ENCODE measurements around the gene DPP6. TPM values are rescaled to one million over a fixed set of nuclear protein-coding genes. Genes with fewer than 3 reads are reported as not detected.

DPP6 gene
- total RNA-seq, 1 donor from 2014 or later, result 0.39 TPM

- H2AFZ ChIP-seq (replicated peaks), result no peak overlapping the region
- H3K9me3 Mint-ChIP-seq, result peaks cover 3% of the 10 kb centered on the region
- H3F3A ChIP-seq (ENCODE audit: low read depth), result no peaks in the 10 kb centered on the region
- H3K27ac Mint-ChIP-seq, result no peak overlapping the region
- no peak overlapping the region for H3K27ac ChIP-seq
- H3K79me2 ChIP-seq (ENCODE audit: low read depth), result no peaks in the 10 kb centered on the region
- H3K4me1 Mint-ChIP-seq, result no peaks in the 10 kb centered on the region
- H3K27me3 Mint-ChIP-seq (ENCODE audit: insufficient read depth, low read depth), result peaks cover 12% of the 10 kb centered on the region
- H3K9me3 ChIP-seq (ENCODE audit: low read depth), result no peaks in the 10 kb centered on the region
- H3K4me3 Mint-ChIP-seq, result no peak overlapping the region
- H4K20me1 ChIP-seq (ENCODE audit: low read depth), result no peaks in the 10 kb centered on the region
- no peaks in the 10 kb centered on the region for H3K36me3 ChIP-seq
- no peak overlapping the region for H3K4me3 ChIP-seq
- no peaks in the 10 kb centered on the region for H3K27me3 ChIP-seq
- H3K9ac ChIP-seq, result no peak overlapping the region
- TF ChIP-seq CTCF (IDR thresholded peaks at IDR 0.05) (no peak), EZH2phosphoT487 (IDR thresholded peaks at IDR 0.05) (no peak), EZH2 (IDR thresholded peaks at IDR 0.05) (no peak)
- no peaks in the 10 kb centered on the region for H3K36me3 Mint-ChIP-seq
- DNase-seq (ENCODE audit: low spot score), result no peak
- H3K4me1 ChIP-seq, result no peaks in the 10 kb centered on the region
- H3K4me2 ChIP-seq, result no peak overlapping the region
Observed at GRCh38 chr7:154653281-154653680, 601.1 kb downstream of the DPP6 start.

- no peaks in the 10 kb centered on the region for H4K20me1 ChIP-seq (ENCODE audit: low read depth)
- no peak overlapping the region for H3K4me3 Mint-ChIP-seq
- H3K36me3 Mint-ChIP-seq, result no peaks in the 10 kb centered on the region
- no peaks in the 10 kb centered on the region for H3K4me1 Mint-ChIP-seq
- H3K9me3 ChIP-seq (ENCODE audit: low read depth), result no peaks in the 10 kb centered on the region
- H3F3A ChIP-seq (ENCODE audit: low read depth), result no peaks in the 10 kb centered on the region
- H3K4me1 ChIP-seq, result no peaks in the 10 kb centered on the region
- H3K27me3 ChIP-seq, result no peaks in the 10 kb centered on the region
- no peak overlapping the region for H3K27ac Mint-ChIP-seq
- H3K36me3 ChIP-seq, result no peaks in the 10 kb centered on the region
- H3K9ac ChIP-seq, result no peak overlapping the region
- TF ChIP-seq CTCF (IDR thresholded peaks at IDR 0.05) (no peak), EZH2 (IDR thresholded peaks at IDR 0.05) (no peak), EZH2phosphoT487 (IDR thresholded peaks at IDR 0.05) (no peak)
- H3K27ac ChIP-seq, result no peak overlapping the region
- no peak for DNase-seq (ENCODE audit: low spot score)
- H3K4me2 ChIP-seq, result no peak overlapping the region
- peaks cover 12% of the 10 kb centered on the region for H3K27me3 Mint-ChIP-seq (ENCODE audit: insufficient read depth, low read depth)
- H3K4me3 ChIP-seq, result no peak overlapping the region
- H3K79me2 ChIP-seq (ENCODE audit: low read depth), result no peaks in the 10 kb centered on the region
- peaks cover 10% of the 10 kb centered on the region for H3K9me3 Mint-ChIP-seq
- H2AFZ ChIP-seq (replicated peaks), result no peak overlapping the region
Observed at GRCh38 chr7:154656618-154657017, 604.4 kb downstream of the DPP6 start.

GRCh38 chr7:154666768-154667167 is 614.6 kb downstream of the DPP6 start:
- TF ChIP-seq EZH2phosphoT487 (IDR thresholded peaks at IDR 0.05) (no peak), CTCF (IDR thresholded peaks at IDR 0.05) (no peak), EZH2 (IDR thresholded peaks at IDR 0.05) (no peak)
- H3K9me3 ChIP-seq (ENCODE audit: low read depth), result no peaks in the 10 kb centered on the region
- Mint-ChIP-seq H3K27ac (no peak overlapping the region), H3K27me3 (ENCODE audit: insufficient read depth, low read depth) (no peaks in the 10 kb centered on the region), H3K4me3 (no peak overlapping the region), H3K9me3 (peaks cover 2% of the 10 kb centered on the region), H3K4me1 (no peaks in the 10 kb centered on the region), H3K36me3 (no peaks in the 10 kb centered on the region)
- H4K20me1 ChIP-seq (ENCODE audit: low read depth), result no peaks in the 10 kb centered on the region
- no peaks in the 10 kb centered on the region for H3K79me2 ChIP-seq (ENCODE audit: low read depth)
- H3K27me3 ChIP-seq, result no peaks in the 10 kb centered on the region
- H3K4me1 ChIP-seq, result no peaks in the 10 kb centered on the region
- no peak overlapping the region for H2AFZ ChIP-seq (replicated peaks)
- H3F3A ChIP-seq (ENCODE audit: low read depth), result no peaks in the 10 kb centered on the region
- H3K4me3 ChIP-seq, result no peak overlapping the region
- no peaks in the 10 kb centered on the region for H3K36me3 ChIP-seq
- H3K4me2 ChIP-seq, result no peak overlapping the region
- H3K9ac ChIP-seq, result no peak overlapping the region
- H3K27ac ChIP-seq, result no peak overlapping the region
- no peak for DNase-seq (ENCODE audit: low spot score)

Data from neural progenitor cell (in vitro differentiated cells).